HG02973 (cell line): ENCODE results near the gene WTIP.
"Not testable (repeated sequence)": the region's sequence is repeated elsewhere in the genome, so short reads cannot be mapped to it uniquely, and the experiment has no call there.

Experiments used
- ATAC-seq: cut with Tn5 transposase; IDR thresholded peaks from one replicate; pipeline ENCODE4 v1.9.1; 2021; ENCODE audit warnings: moderate library complexity; ENCODE audit not compliant: unreplicated experiment

The WTIP gene

DNA sequence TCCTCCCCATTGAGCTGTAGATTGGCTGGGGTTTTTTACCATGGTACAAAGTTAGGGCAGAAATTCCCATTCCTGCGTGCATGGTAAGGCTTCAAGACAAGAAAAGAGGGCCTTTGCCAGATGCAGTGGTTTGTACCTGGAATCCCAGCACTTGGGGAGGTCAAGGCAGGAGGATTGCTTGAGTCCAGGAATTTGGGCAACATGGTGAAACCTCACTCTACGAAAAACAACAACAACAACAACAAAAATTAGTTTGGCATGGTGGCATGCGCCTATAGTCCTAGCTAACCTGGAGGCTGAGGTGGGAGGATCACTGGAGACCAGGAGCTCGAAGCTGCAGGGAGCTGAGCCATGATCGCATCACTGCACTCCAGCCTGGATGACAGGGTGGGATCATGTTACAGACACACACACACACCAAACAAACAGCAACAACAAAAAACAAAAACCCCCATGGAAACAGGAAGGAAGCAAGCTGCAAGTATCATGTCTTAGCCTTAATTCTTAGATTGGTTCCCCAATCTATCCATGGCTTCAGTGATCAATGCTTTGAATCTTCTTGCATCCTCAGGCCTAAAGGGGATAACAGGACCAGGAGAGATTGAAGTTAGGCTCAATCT, 5.5 kb upstream of the WTIP start:
- no peak for ATAC-seq

DNA sequence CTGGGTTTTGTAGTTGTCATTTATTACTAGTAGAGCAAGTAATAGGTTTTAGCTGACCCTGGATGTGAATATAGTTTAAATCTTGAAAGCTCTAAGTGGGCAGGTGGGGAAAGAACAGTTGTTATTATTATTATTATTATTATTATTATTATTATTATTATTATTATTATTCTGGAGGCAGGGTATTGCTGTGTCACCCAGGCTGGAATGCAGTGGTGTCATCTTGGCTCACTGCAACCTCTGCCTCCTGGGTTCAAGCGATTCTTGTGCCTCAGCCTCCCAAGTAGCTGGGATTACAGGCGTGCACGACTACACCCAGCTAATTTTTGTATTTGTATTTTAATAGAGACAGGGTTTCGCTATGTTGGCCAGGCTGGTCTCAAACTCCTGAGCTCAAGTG, 3.1 kb upstream of the WTIP start:
- ATAC-seq = not testable (repeated sequence)

GRCh38 chr19:34479396-34479795, 2.2 kb upstream of the WTIP start:
- ATAC-seq = no peak

- ATAC-seq = no peak
These were observed 1.1 kb upstream of the WTIP start for GRCh38 chr19:34480491-34480890.

- no peak for ATAC-seq
These were observed 362 bp downstream of the WTIP start for GRCh38 chr19:34481861-34482379.

GRCh38 chr19:34482380-34483250, 1.1 kb downstream of the WTIP start:
- ATAC-seq = no peak

DNA sequence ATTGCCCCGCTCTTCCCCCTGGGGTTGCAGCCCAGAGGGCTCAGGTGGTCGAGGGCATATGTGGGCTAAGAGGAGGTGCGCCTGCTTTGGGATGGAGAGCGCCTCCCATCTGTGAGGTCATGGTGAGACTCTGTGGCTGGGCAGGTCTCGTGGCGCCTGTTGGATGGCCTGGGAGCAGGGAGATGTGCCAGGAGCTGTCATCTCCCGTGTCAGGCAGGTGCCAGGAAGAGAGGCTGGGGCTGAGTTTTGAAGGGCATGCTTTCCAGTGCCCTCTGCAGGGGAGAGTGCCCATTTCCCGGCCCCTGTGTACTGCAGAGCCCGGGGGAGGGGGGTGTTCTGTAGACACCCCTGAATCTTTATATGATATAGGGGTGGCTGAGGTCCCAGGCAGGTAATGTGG, 2.8 kb downstream of the WTIP start:
- no peak for ATAC-seq

DNA sequence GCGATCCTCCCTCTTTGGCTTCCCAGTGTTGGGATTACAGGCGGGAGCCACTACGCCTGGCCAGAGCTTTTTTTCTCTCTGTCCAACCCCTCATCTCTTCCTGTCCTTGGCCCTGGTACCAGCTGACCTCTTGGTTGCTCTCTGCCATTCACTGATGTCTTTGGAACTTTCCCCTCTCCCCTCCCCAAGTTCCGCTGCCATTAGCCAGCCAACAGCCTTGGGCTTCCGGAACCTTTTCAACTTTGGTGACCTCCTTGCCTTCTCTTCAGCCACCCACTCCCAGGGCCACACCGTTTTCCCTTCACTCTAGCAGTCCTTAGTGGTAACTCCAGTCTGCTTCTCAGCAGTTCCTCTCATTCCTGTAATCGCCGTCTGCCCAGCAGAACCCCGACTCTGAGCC, 4.3 kb downstream of the WTIP start:
- ATAC-seq = no peak

DNA sequence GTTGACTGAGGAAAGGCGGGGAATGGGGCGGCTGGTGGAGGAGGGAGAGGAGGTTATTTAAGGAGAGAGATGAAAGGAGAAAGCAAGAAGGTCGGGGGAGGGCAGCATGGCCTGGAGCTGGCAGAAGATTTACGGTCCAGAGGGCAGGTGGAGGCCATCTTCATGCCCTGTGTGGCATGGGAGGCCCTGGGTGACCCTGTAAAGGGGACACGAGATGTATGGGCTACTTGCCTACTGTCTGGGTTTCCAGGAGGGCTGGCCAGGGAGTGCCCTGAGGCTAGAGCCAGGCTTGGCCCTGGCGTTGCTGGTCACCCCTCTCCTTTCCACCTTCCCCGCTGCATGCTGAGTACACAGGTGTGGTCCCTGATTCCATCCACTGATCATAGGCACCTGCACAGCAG, 6.1 kb downstream of the WTIP start:
- ATAC-seq = no peak

DNA sequence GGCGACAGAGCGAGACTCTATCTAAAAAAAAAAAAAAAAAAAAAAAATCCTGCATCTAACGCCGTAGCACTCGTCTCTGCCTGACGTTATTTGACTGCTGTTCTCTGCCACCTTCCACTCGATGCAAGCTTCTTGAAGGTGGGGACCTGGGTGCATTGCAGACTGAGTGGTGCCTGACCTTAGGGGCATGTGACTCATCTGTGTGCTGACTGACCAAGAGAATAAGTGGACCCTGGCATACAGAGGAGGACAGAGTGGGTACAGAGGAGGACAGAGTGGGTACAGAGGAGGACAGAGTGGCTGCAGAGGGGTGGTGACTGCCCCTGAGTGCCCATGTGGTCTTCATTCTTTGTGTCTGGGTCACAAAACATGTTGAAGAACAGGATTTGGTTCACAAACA, 7.6 kb downstream of the WTIP start:
- no peak for ATAC-seq

GRCh38 chr19:34490141-34490766, 8.7 kb downstream of the WTIP start:
- ATAC-seq = no peak

DNA sequence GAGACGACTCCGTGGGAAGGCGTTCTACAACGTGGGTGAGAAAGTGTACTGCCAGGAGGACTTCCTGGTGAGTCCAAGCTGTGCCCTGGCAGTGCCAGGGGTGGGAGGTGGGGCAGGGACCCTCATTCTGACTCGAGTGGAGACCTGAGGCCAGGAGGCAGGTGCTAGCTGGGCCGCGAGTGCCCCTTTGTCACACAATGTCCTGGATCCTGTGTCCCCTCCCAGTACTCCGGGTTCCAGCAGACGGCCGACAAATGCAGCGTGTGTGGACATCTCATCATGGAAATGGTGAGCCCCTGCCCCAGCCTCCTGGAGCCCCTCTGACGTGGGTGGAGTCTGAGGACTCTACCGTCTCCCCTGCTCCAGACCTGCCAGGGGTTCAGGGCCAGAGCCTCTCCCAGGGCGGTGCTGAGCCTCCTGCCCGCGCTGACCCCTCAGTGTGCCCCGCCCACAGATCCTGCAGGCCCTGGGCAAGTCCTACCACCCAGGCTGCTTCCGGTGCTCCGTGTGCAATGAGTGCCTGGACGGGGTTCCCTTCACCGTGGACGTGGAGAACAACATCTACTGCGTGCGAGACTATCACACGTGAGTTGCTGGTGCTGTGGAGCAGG, 11.6 kb downstream of the WTIP start:
- ATAC-seq = no peak

GRCh38 chr19:34493649-34494044, 12.1 kb downstream of the WTIP start:
- no peak for ATAC-seq

DNA sequence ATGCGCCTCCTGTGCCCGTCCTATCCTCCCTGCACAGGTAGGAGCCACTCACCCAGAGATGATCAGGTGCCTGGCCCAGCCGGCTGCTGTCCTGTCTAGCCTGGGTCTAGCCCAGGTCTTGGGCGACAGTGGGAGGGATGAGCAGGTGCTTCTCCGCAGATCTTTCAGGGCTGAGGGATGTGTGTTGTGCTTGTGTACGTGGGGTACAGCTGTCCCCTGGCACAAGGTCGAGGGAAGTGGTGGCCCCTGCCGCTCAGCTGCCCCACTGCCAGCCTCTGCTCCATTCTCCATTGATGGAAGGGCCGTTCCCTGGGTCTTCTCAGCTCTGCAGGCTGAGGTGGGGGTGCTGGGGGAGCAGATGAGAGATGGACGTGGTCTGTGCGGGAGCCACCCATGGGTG, 13.0 kb downstream of the WTIP start:
- no peak for ATAC-seq

DNA sequence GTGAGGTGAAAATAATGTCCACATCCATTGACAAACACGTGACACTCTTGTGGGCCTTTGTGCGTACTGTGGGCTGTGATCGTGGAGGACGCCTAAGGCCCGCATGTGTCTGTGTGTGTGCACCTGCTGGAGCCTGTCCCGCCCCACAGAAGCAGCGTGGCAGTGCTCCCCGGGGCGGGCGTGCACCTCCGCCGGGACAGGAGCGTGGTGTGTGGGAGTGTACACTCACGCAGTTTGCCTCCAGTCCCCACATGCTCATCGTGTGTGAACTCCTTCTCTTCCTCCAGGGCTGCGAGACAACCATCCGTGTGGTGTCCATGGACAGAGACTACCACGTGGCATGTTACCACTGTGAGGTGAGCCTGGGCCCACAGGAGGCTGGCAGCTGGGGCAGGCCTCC, 13.9 kb downstream of the WTIP start:
- ATAC-seq = no peak

- ATAC-seq = no peak
These were observed 15.7 kb downstream of the WTIP start for GRCh38 chr19:34497112-34497805.

GRCh38 chr19:34499155-34499834, 17.7 kb downstream of the WTIP start:
- no peak for ATAC-seq

- ATAC-seq = no peak
These were observed 19.1 kb downstream of the WTIP start for GRCh38 chr19:34500656-34501120.

DNA sequence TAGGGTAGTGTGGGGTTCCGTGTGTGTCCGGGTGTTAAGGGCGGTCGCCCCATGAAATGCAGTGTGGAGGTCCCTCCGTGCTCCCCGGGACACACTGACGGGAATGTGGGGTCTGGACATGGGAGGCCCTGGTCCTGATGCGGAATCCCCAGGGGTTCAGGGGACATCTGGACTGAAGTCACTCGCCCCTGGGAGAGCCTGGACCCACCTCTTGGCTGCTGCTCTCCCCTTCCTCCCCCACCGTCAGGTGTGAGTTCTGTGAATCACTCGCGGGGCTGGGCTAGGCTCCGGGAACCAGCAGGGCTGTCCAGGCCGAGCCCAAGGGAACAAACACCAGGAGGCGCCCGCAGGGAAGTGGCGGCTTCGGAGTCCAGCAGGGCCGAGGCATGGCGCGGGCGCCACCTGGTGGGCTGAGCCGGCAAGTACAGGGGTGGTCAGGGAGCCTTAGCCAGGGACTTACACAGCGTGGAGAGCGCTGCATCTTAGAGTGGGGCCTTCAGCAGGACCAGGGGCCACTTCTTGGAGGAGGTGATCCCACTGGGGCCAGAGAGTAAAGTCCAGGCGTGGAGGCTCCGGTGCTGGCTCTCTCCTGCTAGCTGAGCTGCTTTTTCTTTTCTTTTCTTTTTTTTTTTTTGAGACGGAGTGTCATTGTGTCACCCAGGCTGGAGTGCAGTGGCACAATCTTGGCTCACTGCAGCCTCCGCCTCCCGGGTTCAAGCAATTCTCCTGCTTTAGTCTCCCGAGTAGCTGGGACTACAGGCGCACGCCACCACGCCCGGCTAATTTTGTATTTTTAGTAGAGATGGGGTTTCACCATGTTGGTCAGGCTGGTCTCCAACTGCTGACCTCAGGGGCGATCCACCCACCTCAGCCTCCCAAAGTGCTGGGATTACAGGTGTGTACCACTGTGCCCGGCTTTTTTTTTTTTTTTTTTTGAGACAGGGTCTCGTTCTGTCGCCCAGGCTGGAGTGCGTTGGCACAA, 20.1 kb downstream of the WTIP start:
- peak; percentile 78 for ATAC-seq
